Gastroesophageal sphincter (tissue), 3 donors: Measurements from ENCODE around the gene CEL.

Experiments
- EP300 ChIP-seq: sonication (generic); formaldehyde crosslinking; IDR thresholded peaks from one replicate; pipeline ENCODE4 v1.6.1; 2017; ENCODE audit warnings: antibody characterized with exemption, mild to moderate bottlenecking
- TF ChIP-seq, protein P1 (sequence below), 4 experiments: fragments of 200-600 bp in 2 of 4; fragments of 450-650 bp in 2 of 4; sonication (generic) in 1 of 4; IDR thresholded peaks; one replicate each; pipeline ENCODE4 v1.5.1; 2017 to 2019; ENCODE audit warnings: antibody characterized with exemption in 4 of 4, mild to moderate bottlenecking in 2 of 4, moderate library complexity in 2 of 4

DNA sequence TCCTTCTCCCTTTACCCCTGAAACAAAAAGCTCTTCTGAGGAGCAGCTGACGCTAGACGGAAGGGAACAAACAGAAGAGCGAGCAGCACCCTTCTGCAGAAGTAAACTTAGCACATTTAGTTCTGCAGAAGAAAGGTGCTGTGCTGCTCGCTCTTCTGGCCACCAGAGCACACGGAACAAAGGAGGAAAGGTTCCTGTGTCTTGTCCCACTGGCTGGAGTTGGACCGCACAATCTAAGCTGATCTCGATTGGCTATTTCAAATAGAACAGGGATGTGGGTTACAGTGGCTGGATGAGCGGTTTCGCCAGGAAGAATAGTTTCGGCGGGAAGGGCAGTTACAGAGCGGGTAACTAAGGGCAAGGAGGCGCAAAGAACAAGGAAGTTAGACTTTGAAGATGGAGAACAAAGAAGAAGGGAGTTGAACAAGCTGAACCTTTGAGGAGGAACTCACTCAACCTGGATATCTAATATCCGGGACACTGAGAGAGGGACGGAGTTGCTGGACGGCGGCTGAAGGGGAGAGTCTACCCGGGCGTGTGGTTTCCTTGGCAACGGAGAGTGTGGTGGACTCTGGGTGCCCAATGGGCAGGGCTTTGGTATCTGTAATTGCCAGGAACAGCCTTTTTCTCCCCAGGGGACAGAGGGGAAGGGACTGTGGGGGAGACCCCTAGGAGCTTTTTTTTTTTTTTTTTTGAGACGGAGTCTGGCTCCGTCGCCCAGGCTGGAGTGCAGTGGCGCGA lies 23.8 kb upstream of the CEL start:
- no peak for TF ChIP-seq EP300
- TF ChIP-seq, protein P1, sequence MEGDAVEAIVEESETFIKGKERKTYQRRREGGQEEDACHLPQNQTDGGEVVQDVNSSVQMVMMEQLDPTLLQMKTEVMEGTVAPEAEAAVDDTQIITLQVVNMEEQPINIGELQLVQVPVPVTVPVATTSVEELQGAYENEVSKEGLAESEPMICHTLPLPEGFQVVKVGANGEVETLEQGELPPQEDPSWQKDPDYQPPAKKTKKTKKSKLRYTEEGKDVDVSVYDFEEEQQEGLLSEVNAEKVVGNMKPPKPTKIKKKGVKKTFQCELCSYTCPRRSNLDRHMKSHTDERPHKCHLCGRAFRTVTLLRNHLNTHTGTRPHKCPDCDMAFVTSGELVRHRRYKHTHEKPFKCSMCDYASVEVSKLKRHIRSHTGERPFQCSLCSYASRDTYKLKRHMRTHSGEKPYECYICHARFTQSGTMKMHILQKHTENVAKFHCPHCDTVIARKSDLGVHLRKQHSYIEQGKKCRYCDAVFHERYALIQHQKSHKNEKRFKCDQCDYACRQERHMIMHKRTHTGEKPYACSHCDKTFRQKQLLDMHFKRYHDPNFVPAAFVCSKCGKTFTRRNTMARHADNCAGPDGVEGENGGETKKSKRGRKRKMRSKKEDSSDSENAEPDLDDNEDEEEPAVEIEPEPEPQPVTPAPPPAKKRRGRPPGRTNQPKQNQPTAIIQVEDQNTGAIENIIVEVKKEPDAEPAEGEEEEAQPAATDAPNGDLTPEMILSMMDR (IDR thresholded peaks at IDR 0.05): no peak
